IPS-15b (cell line): ENCODE measurements around the gene IPCEF1.

Experiments
- H3K27me3 ChIP-seq: one replicate; pipeline ENCODE4 v1.6.1; 2013; ENCODE audit warnings: low read length; ENCODE audit not compliant: control insufficient read depth, insufficient read depth
- H3K36me3 ChIP-seq: one replicate; pipeline ENCODE4 v1.6.1; 2013; ENCODE audit warnings: low read length; ENCODE audit not compliant: control insufficient read depth, insufficient read depth
- H3K4me1 ChIP-seq: one replicate; pipeline ENCODE4 v1.6.1; 2013; ENCODE audit warnings: mild to moderate bottlenecking, low read length; ENCODE audit not compliant: control insufficient read depth, insufficient read depth
- H3K4me3 ChIP-seq: one replicate; pipeline ENCODE4 v1.5.1; 2013; ENCODE audit warnings: low read depth, low read length
- H3K9ac ChIP-seq: one replicate; pipeline ENCODE4 v1.6.1; 2013; ENCODE audit warnings: low read depth, mild to moderate bottlenecking, low read length
- H3K9me3 ChIP-seq: one replicate; pipeline ENCODE4 v1.6.1; 2013; ENCODE audit warnings: mild to moderate bottlenecking, low read length; ENCODE audit not compliant: control insufficient read depth, insufficient read depth

IPCEF1 gene

DNA sequence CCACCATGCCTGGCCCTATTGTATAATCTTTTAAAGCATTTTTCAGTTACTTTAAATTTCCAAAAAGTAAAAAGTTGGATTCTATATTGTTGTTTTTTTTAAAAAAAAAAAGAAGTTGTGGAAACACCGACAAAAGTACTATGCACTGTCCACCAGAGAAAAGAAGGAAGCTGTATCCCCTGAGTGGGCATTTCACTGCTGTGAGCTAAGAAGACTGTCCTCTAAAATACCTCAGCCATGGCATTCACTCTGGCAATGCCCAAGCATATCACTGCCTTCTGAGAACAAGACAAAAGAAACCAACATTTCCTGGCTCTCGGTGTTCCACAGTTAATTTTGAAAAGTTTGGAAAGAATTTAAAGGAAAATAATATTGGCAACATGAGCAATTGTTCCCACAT, 117.8 kb downstream of the IPCEF1 start:
- no peaks in the 10 kb centered on the region for H3K36me3 ChIP-seq
- no peak overlapping the region for H3K9ac ChIP-seq
- peaks cover 3% of the 10 kb centered on the region for H3K4me1 ChIP-seq
- no peaks in the 10 kb centered on the region for H3K27me3 ChIP-seq
- no peaks in the 10 kb centered on the region for H3K9me3 ChIP-seq
- no peak overlapping the region for H3K4me3 ChIP-seq

- H3K36me3 ChIP-seq: no peaks in the 10 kb centered on the region
- no peak overlapping the region for H3K9ac ChIP-seq
- no peaks in the 10 kb centered on the region for H3K4me1 ChIP-seq
- H3K9me3 ChIP-seq: no peaks in the 10 kb centered on the region
- no peak overlapping the region for H3K4me3 ChIP-seq
- no peaks in the 10 kb centered on the region for H3K27me3 ChIP-seq
These were observed 119.8 kb downstream of the IPCEF1 start for GRCh38 chr6:154236646-154237301.

DNA sequence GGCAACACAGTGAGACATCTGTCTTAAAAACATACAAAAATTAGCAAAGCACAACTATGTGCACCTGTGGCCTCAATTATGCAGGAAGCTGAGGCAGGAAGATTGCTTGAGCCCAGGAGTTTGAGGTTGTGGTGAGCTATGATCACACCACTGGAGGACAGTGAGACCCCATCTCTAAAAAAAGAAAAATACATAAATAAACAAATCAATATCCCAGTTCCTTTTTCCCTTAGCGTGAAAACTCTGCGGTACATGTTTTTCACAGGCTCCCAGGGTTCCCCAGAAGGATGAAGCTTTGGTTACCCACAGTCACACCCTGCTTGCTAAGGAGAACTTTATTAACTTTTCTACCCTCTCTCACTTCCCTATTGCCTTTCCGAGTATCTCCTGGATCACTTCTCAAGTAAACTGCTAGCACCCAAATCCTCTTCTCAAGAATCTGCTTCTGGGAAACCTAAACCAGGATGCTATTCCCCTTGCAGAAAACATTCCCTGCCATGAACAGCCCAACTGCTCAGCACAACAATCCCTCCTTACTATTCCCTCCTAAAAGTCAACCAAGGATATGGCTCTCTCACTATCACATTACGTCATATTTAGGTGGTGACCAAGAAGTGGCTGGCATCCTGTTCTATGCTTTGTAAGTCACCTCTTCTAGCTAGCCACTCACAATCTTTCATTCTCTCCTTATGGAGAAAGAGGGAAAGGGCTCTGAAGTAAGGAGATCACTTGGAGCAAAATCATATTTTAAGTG, 122.4 kb downstream of the IPCEF1 start:
- no peaks in the 10 kb centered on the region for H3K4me1 ChIP-seq
- no peak overlapping the region for H3K4me3 ChIP-seq

DNA sequence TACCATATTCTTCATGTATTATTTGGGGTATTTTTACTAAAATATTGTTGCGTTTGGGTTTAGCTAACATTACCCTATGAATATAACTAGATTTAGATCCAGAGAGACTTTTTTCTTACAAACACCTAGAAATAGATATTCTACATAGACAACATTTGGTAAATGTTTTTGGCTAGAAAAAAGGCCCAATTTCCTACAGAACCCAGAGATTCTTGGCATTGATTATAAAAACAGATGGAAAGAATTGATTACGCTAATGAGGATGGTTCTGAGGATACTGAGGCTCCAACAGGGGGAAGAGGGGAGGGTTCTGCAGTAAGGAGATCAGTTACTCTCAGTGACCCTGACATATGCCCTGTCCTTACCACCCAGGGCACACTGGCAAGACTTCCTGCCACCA, 123.2 kb downstream of the IPCEF1 start:
- Histone ChIP-seq H3K9me3 (no peaks in the 10 kb centered on the region), H3K27me3 (no peaks in the 10 kb centered on the region), H3K4me1 (no peaks in the 10 kb centered on the region), H3K36me3 (no peaks in the 10 kb centered on the region), H3K9ac (no peak overlapping the region), H3K4me3 (no peak overlapping the region)

More for the DNA sequence above, 122.4 kb downstream of the IPCEF1 start:
- H3K27me3 ChIP-seq: no peaks in the 10 kb centered on the region
- H3K9ac ChIP-seq: no peak overlapping the region
- no peaks in the 10 kb centered on the region for H3K9me3 ChIP-seq
- H3K36me3 ChIP-seq: no peaks in the 10 kb centered on the region

DNA sequence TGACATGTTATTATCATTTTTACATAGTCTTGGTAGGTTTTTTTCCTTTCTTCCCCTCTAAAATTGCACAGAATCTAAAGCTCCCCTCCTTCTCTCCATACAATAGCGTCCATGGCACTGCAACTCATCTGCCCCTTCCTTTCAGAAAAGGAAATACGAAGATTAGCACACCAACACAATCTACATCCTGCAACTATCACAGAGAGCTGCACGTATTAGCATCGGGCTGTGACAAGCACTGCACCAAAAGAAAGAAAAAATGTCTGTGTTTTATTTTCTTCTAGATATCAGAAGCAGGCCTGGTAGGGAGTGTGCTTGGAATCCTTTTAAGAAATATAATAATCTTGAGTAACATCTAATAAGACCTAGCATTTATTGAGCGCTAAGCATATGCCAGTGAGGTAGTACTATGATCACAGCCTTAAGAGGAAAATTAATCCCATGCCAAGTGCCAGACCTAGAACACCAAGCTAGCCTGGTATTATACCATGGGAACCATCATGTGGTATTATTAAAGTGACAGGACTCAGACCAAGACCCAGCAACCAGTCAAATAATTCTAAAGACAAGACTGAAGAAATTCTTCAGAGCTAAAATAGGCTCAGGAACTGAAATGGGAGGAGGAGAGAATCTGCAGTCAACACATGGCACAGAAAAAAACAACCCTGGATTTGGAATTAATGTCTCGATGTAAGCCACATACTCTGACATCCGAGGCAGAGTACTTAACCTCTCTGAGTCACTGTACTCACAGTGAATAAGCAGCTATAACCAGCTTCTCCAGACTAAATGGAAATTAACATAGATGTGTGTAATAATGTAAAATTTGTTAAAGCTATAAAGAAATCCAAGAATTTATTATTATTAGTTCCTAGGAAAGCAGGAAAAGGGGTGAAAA, 124.3 kb downstream of the IPCEF1 start:
- Histone ChIP-seq H3K27me3 (no peaks in the 10 kb centered on the region), H3K9ac (no peak overlapping the region), H3K4me3 (no peak overlapping the region), H3K36me3 (no peaks in the 10 kb centered on the region), H3K9me3 (no peaks in the 10 kb centered on the region), H3K4me1 (no peaks in the 10 kb centered on the region)

DNA sequence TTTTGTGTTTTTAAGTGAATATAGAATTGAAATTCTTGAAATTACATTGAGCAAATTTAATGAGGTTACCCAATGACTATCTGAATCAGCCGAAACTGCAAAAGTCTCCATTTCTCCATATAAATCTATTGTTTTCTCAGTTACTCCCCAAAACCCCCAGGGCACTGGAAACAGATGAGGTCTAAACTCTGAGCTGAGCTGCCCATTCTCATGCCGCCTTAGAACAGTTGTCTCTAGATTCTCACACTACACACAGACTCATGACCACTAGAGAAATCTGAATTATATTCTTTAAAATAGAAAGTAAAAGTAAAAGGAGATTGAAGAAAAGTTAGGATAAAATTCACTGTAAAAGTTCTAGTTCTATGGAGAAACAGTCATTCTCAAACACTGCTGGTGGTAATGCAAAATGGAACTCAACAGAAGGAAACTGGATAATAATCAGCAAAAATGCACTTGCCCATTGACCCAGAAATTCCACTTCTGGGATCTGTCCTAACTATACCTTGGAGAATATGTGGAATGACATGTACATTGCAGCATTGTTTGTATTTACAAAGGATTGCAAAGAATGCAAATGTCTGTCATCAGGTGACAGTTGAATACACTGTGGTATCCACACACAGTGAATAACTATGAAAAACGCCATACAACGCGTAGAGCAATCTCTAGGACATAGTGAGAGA, 125.5 kb downstream of the IPCEF1 start:
- Histone ChIP-seq H3K4me1 (no peaks in the 10 kb centered on the region), H3K4me3 (no peak overlapping the region), H3K27me3 (no peaks in the 10 kb centered on the region), H3K36me3 (no peaks in the 10 kb centered on the region), H3K9me3 (no peaks in the 10 kb centered on the region), H3K9ac (no peak overlapping the region)

DNA sequence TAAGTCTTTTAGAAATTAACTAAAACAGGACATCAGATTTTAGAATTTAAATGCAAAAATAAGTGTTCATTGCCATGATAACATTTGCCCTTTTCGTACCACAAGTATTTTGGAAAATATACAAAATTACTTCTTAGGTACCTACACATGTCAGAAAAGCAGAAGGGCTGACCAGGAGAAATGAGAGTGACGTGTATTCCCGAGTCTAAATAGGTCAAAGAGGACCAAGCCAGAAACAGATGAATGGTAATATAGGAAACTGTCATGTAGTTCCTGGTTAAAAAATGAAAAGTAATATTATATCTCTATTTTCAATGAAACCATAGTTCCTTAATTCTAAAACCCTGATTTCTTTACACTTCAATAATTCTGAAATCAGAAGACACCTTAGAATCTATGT, 126.2 kb downstream of the IPCEF1 start:
- no peaks in the 10 kb centered on the region for H3K9me3 ChIP-seq
- no peaks in the 10 kb centered on the region for H3K27me3 ChIP-seq
- H3K4me1 ChIP-seq: no peaks in the 10 kb centered on the region
- no peaks in the 10 kb centered on the region for H3K36me3 ChIP-seq
- no peak overlapping the region for H3K4me3 ChIP-seq
- H3K9ac ChIP-seq: no peak overlapping the region

DNA sequence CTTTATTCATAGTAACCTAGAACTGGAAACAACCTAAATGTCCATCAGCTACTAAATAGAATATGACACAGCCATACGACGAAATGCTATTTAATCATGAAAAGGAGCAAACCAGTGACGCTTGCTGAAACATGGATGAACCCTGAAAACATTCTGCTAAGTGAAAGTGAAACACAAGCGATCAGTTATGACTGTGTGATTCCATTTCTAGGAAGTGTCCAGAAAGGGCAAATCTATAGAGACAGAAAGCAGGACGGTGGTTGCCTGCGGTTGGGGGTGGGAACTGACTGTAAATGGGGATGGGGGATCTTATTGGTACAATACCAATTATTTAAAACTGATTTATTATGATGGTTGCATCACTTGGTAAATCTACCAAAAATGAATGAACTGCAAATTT, 126.8 kb downstream of the IPCEF1 start:
- Histone ChIP-seq H3K4me3 (no peak overlapping the region), H3K4me1 (no peaks in the 10 kb centered on the region), H3K36me3 (no peaks in the 10 kb centered on the region), H3K27me3 (no peaks in the 10 kb centered on the region), H3K9ac (no peak overlapping the region), H3K9me3 (no peaks in the 10 kb centered on the region)

- no peaks in the 10 kb centered on the region for H3K9me3 ChIP-seq
- H3K36me3 ChIP-seq: no peaks in the 10 kb centered on the region
- no peaks in the 10 kb centered on the region for H3K4me1 ChIP-seq
- H3K4me3 ChIP-seq: no peak overlapping the region
- no peaks in the 10 kb centered on the region for H3K27me3 ChIP-seq
- H3K9ac ChIP-seq: no peak overlapping the region
These were observed 128.1 kb downstream of the IPCEF1 start for GRCh38 chr6:154228521-154228905.

DNA sequence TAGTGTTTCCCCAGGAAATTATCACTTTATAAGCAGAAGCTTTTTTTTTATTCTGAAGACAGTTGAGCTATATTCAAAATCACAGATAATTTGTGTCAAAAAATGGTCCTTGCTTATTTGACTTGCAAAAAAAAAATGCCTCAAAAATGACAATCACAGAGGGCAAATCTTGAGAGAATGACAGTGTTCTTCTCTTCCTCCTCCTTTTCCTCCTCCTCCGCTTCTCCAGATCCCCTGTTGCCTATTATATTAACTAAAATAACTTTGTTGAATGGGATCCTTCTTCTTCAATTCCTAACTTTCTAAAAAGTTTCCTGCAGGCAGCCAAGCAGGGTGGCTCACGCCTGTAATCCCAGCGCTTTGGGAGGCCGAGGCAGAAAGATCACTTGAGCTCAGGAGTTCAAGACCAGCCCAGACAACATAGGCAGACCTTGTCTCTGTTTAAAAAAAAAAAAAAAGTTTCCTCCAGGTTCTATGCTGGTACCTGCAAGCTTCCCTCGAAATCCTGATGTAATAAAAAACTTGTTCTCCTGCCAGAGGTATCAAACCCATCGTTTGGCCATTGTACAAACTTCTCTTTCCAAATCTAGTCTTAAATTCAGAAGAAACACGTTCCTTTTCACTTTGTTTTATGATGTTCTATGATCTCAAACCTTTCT, 128.6 kb downstream of the IPCEF1 start:
- Histone ChIP-seq H3K9me3 (no peaks in the 10 kb centered on the region), H3K9ac (no peak overlapping the region), H3K4me1 (no peaks in the 10 kb centered on the region), H3K4me3 (no peak overlapping the region), H3K36me3 (no peaks in the 10 kb centered on the region), H3K27me3 (no peaks in the 10 kb centered on the region)

GRCh38 chr6:154226461-154226860, 130.1 kb downstream of the IPCEF1 start:
- Histone ChIP-seq H3K27me3 (no peaks in the 10 kb centered on the region), H3K36me3 (no peaks in the 10 kb centered on the region), H3K4me1 (no peaks in the 10 kb centered on the region), H3K9ac (no peak overlapping the region), H3K9me3 (no peaks in the 10 kb centered on the region), H3K4me3 (no peak overlapping the region)
